BJ (cell line): Measurements from ENCODE around the gene SFMBT1. TPM values are rescaled to one million over a fixed set of nuclear protein-coding genes. Genes with fewer than 3 reads are reported as not detected.

Experiments
- CTCF ChIA-PET: fragments of 350-600 bp; formaldehyde crosslinking; extraction: SDS; loops from one replicate; lab custom pipeline; 2021; ENCODE audit warnings: antibody characterized with exemption, inconsistent platforms; lab: Yijun Ruan, JAX
- POLR2A ChIA-PET: fragments of 300-600 bp; sonication (Branson Sonifier 250); formaldehyde crosslinking; extraction: SDS; loops from one replicate; lab custom pipeline; 2021; ENCODE audit warnings: antibody characterized with exemption; lab: Charles Lee
- DNase-seq: peaks from one replicate; pipeline ENCODE4 v3.0.0-alpha.2; 2011; ENCODE audit warnings: low read depth
- H3K27me3 ChIP-seq: 2 replicates; pipeline ENCODE4 v1.6.0; 2011; ENCODE audit warnings: low read length; ENCODE audit not compliant: control insufficient read depth, insufficient read depth
- H3K36me3 ChIP-seq: 2 replicates; pipeline ENCODE4 v1.5.1; 2011; ENCODE audit warnings: low read length; ENCODE audit not compliant: control insufficient read depth, insufficient read depth
- H3K4me3 ChIP-seq: 2 replicates; pipeline ENCODE4 v1.5.1; 2011; ENCODE audit warnings: low read depth, mild to moderate bottlenecking, control low read depth, low read length
- CTCF ChIP-seq: IDR thresholded peaks from 2 replicates; pipeline ENCODE4 v1.5.1; 2011; ENCODE audit warnings: low read depth, mild to moderate bottlenecking, control low read depth, inconsistent platforms, low read length, moderate library complexity; ENCODE audit not compliant: insufficient read depth
- polyA plus RNA-seq: library from polyadenylated mRNA; depleted of rRNA; stranded (reverse); fragments of >200 nt; gene quantifications from 2 replicates; pipeline ENCODE4 v1.2.3, GENCODE V29; 2011

SFMBT1 gene
- polyA plus RNA-seq, 1 experiment: 2.1 TPM

GRCh38 chr3:52860424-52860768 lies 185.5 kb downstream of the SFMBT1 start:
- H3K27me3 ChIP-seq: no peaks in the 10 kb centered on the region
- DNase-seq: no peak
- ChIA-PET POLR2A (no interaction called here), CTCF (interaction anchor here (1.2 kb wide), 1 partner anchor 14 kb away, joined by 3 read pairs; no protein-coding TSS in a partner anchor)
- H3K36me3 ChIP-seq: no peaks in the 10 kb centered on the region
- H3K4me3 ChIP-seq: no peak overlapping the region
- no peak for TF ChIP-seq CTCF

GRCh38 chr3:52859686-52860423 lies 186.0 kb downstream of the SFMBT1 start:
- ChIA-PET CTCF (no interaction called here), POLR2A (no interaction called here)
- DNase-seq: no peak
- no peaks in the 10 kb centered on the region for H3K27me3 ChIP-seq
- no peak for TF ChIP-seq CTCF
- H3K36me3 ChIP-seq: no peaks in the 10 kb centered on the region
- H3K4me3 ChIP-seq: no peak overlapping the region

GRCh38 chr3:52857864-52858263 lies 188.0 kb downstream of the SFMBT1 start:
- H3K4me3 ChIP-seq: no peak overlapping the region
- ChIA-PET CTCF (no interaction called here), POLR2A (no interaction called here)
- H3K36me3 ChIP-seq: no peaks in the 10 kb centered on the region
- no peak for DNase-seq
- no peak for TF ChIP-seq CTCF
- no peaks in the 10 kb centered on the region for H3K27me3 ChIP-seq

GRCh38 chr3:52857133-52857532 lies 188.7 kb downstream of the SFMBT1 start:
- no peaks in the 10 kb centered on the region for H3K27me3 ChIP-seq
- no peak for TF ChIP-seq CTCF
- ChIA-PET CTCF (no interaction called here), POLR2A (no interaction called here)
- H3K4me3 ChIP-seq: no peak overlapping the region
- no peaks in the 10 kb centered on the region; the same call in 1 of the 2 replicates for H3K36me3 ChIP-seq
- no peak for DNase-seq

- Histone ChIP-seq H3K4me3 (no peak overlapping the region), H3K36me3 (peaks cover 3% of the 10 kb centered on the region; the same call in 1 of the 2 replicates), H3K27me3 (no peaks in the 10 kb centered on the region)
- no peak for TF ChIP-seq CTCF
- no peak for DNase-seq
- CTCF ChIA-PET: no interaction called here
- POLR2A ChIA-PET: no interaction called here
Measured at GRCh38 chr3:52856666-52857065, 189.2 kb downstream of the SFMBT1 start.
